ENCODE results near the gene AOPEP. TPM values are rescaled to one million over a fixed set of nuclear protein-coding genes. Genes with fewer than 3 reads are reported as not detected.

AOPEP gene
- total RNA-seq, 2 experiments from 2014 or later, result 9.5 TPM

- H3K36me3 Mint-ChIP-seq, result peaks cover 7% of the 10 kb centered on the region
- H3K27me3 Mint-ChIP-seq, result no peaks in the 10 kb centered on the region
- H3K4me1 Mint-ChIP-seq, result peaks cover 1% of the 10 kb centered on the region
- POLR2A ChIA-PET, result no interaction called here
- ATAC-seq (ENCODE audit: low read depth), result no peak
- no peak for DNase-seq
- H3K9me3 Mint-ChIP-seq, result no peaks in the 10 kb centered on the region
- H3K4me3 Mint-ChIP-seq, result no peak overlapping the region
- H3K27ac Mint-ChIP-seq, result no peak overlapping the region
These were observed 381.5 kb downstream of the AOPEP start for GRCh38 chr9:95107976-95108375.

DNA sequence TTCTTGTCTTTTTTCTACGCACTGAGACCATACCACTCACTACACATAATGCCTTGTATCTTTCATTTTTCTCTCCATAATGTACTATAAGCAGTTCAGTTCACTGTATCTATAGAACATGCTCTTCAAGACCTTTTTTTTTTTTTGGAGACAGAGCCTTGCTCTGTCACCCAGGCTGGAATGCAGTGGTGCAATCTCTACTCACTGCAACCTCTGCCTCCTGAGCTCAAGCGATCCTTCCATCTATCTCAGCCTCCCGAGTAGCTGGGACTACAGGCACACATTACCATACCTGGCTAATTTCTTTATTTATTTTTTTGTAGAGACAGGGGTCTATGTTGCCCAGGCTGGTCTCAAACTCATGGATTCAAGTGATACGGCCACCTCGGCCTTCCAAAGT lies 382.3 kb downstream of the AOPEP start:
- H3K27me3 Mint-ChIP-seq, result no peaks in the 10 kb centered on the region
- H3K4me3 Mint-ChIP-seq, result no peak overlapping the region
- peaks cover 1% of the 10 kb centered on the region for H3K4me1 Mint-ChIP-seq
- H3K36me3 Mint-ChIP-seq, result peaks cover 7% of the 10 kb centered on the region
- DNase-seq (no peak), ATAC-seq (ENCODE audit: low read depth) (no peak)
- H3K9me3 Mint-ChIP-seq, result no peaks in the 10 kb centered on the region
- H3K27ac Mint-ChIP-seq, result no peak overlapping the region
- POLR2A ChIA-PET, result interaction anchor here (0.6 to 0.7 kb wide), 2 partner anchors 133 to 1050 kb away, joined by 3 read pairs; no protein-coding TSS in a partner anchor

DNA sequence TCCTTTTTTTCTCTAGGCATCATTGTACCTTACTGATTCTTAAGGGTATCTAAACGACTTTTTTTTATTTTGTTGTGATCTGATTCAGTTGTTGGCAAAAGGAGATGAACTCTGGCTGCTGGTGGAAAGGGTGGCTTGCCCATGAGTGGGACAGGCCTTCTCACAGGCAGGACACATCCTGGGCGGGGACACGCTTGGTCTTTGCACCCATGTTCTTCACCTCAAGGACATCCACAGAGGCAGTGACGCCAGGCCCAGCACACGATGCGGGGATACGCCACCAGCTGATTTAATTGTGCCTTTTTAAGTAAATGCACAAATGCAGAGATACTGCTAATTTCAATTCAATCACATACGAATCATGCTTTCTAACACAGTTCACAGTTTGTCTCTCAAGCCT lies 383.0 kb downstream of the AOPEP start:
- POLR2A ChIA-PET, result interaction anchor here (0.6 to 0.7 kb wide), 2 partner anchors 133 to 1050 kb away, joined by 3 read pairs; no protein-coding TSS in a partner anchor
- Mint-ChIP-seq H3K36me3 (peaks cover 7% of the 10 kb centered on the region), H3K4me1 (peaks cover 1% of the 10 kb centered on the region), H3K27me3 (no peaks in the 10 kb centered on the region), H3K9me3 (no peaks in the 10 kb centered on the region), H3K4me3 (no peak overlapping the region), H3K27ac (no peak overlapping the region)
- ATAC-seq (ENCODE audit: low read depth) (no peak), DNase-seq (no peak)

GRCh38 chr9:95110921-95111525 lies 384.5 kb downstream of the AOPEP start:
- peaks cover 4% of the 10 kb centered on the region for H3K36me3 Mint-ChIP-seq
- no peaks in the 10 kb centered on the region for H3K9me3 Mint-ChIP-seq
- H3K27ac Mint-ChIP-seq, result no peak overlapping the region
- DNase-seq (no peak), ATAC-seq (ENCODE audit: low read depth) (no peak)
- POLR2A ChIA-PET, result no interaction called here
- H3K4me3 Mint-ChIP-seq, result no peak overlapping the region
- no peaks in the 10 kb centered on the region for H3K27me3 Mint-ChIP-seq
- no peaks in the 10 kb centered on the region for H3K4me1 Mint-ChIP-seq

- Mint-ChIP-seq H3K36me3 (peaks cover 2% of the 10 kb centered on the region), H3K27me3 (no peaks in the 10 kb centered on the region), H3K9me3 (no peaks in the 10 kb centered on the region), H3K27ac (no peak overlapping the region), H3K4me3 (no peak overlapping the region), H3K4me1 (no peaks in the 10 kb centered on the region)
- no peak for ATAC-seq (ENCODE audit: low read depth)
- POLR2A ChIA-PET, result no interaction called here
- no peak for DNase-seq
These were observed 385.2 kb downstream of the AOPEP start for GRCh38 chr9:95111716-95112115.

DNA sequence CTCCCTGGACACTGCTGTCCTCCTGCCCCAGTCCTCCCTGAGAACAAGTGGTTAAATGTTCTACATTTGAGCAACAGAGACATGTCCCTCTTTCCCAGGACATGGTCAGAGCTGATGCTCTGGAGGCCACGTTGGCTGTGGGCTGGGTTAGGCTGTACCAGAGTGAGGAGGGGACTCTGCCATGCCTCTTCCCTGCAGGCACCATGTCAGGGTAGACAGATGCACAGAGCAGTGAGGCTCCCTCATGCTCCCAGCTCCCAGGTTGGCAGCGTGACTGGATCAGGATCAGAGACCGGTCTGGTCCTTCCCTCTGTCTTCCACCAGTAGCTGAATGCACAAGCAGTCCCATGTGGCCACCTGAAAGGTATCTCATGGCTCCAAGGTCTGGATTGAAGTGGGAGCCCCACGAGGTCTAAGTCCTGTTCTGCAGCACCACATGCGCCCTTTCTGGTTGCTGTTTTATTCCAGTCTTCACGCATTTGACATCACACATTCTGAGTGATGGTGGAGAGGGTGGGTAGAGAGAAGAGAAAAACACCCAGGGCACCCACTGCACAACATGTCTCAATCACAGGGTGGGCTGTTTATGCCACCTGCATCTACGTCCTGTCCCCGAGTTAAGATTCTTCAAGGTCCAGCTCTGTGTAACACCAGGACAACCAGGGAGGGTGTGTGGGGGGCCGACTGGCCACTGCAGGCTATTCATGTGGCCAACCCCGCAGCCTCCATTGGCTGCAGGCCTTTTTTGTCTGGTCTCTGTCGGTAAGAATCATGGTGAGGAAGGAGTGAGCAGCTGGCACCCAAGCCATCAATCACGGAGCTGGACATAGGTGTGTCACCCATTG lies 386.2 kb downstream of the AOPEP start:
- H3K9me3 Mint-ChIP-seq, result no peaks in the 10 kb centered on the region
- no peaks in the 10 kb centered on the region for H3K27me3 Mint-ChIP-seq
- no peak overlapping the region for H3K4me3 Mint-ChIP-seq
- DNase-seq (no peak), ATAC-seq (ENCODE audit: low read depth) (no peak)
- H3K4me1 Mint-ChIP-seq, result no peaks in the 10 kb centered on the region
- H3K27ac Mint-ChIP-seq, result no peak overlapping the region
- H3K36me3 Mint-ChIP-seq, result no peaks in the 10 kb centered on the region
- POLR2A ChIA-PET, result no interaction called here

- POLR2A ChIA-PET, result no interaction called here
- H3K4me3 Mint-ChIP-seq, result no peak overlapping the region
These were observed 388.6 kb downstream of the AOPEP start for GRCh38 chr9:95115104-95115503.

DNA sequence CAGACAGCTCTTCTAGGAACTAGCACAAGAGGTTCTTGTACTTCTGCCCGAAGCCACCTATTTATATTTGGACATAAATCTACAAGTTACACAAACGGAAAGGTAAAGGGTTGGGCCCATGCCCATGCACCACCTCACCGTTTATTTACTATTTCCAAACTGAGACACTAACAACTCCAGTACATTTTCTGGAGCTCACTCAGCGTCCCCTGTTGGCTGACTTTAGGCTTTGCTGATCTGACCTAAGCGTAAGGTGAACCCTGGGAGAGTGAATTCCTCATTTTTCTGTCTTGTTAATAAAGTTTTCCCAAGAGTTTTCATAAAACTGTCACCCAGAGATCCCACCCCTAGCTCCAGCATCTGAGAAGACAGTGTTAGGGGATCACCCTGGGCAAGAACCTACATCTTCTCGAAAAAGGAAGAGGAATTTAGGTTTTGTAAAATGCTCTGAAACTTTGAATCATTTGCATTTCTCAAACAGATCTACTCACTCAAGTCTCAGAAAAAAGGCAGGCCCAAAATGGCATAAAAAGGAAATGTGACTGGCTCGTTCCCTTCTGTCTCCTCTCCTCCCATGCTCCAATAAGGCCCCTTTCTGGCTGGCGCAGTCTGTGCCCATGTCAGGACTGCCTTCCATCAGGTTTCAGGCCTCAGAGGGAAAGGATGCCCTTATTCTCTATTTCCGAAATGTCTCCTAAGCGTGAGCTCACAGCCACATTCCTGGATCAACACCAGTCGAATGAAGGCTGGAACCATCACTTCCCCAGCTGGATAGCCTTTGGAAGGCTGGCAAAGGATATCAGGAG lies 389.7 kb downstream of the AOPEP start:
- no peaks in the 10 kb centered on the region for H3K4me1 Mint-ChIP-seq
- no peaks in the 10 kb centered on the region for H3K9me3 Mint-ChIP-seq
- no peak overlapping the region for H3K4me3 Mint-ChIP-seq
- no peaks in the 10 kb centered on the region for H3K27me3 Mint-ChIP-seq
- no peak overlapping the region for H3K27ac Mint-ChIP-seq
- DNase-seq (no peak), ATAC-seq (ENCODE audit: low read depth) (no peak)
- POLR2A ChIA-PET, result no interaction called here
- H3K36me3 Mint-ChIP-seq, result no peaks in the 10 kb centered on the region

More at GRCh38 chr9:95115104-95115503, 388.6 kb downstream of the AOPEP start:
- Mint-ChIP-seq H3K27me3 (no peaks in the 10 kb centered on the region), H3K36me3 (no peaks in the 10 kb centered on the region), H3K27ac (no peak overlapping the region), H3K4me1 (no peaks in the 10 kb centered on the region), H3K9me3 (no peaks in the 10 kb centered on the region)
- no peak for ATAC-seq (ENCODE audit: low read depth)
- DNase-seq, result no peak

GRCh38 chr9:95116808-95117204 lies 390.3 kb downstream of the AOPEP start:
- Mint-ChIP-seq H3K27ac (no peak overlapping the region), H3K4me1 (no peaks in the 10 kb centered on the region), H3K4me3 (no peak overlapping the region), H3K36me3 (no peaks in the 10 kb centered on the region), H3K9me3 (no peaks in the 10 kb centered on the region), H3K27me3 (no peaks in the 10 kb centered on the region)
- POLR2A ChIA-PET, result no interaction called here
- DNase-seq (no peak), ATAC-seq (ENCODE audit: low read depth) (no peak)

DNA sequence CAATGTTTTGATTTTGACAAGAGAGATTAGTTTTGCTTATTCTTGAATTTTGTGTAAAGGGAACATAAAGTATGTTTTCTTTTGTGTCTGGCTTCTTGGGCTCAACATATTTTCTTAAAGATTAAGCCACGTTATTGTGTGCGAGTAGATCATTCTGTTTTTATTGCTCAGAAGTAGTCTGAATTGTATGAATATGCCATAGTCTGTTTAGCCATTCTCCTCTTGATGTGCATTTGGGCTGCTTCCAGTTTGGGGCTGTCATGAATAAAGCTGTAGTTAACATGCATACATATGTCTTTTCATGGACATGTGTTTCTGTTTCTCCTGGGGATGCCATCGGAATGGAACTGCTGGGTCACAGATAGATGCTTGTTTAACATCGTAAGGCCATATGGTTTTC lies 392.1 kb downstream of the AOPEP start:
- Mint-ChIP-seq H3K4me1 (no peaks in the 10 kb centered on the region), H3K36me3 (no peaks in the 10 kb centered on the region), H3K27ac (no peak overlapping the region), H3K4me3 (no peak overlapping the region), H3K9me3 (no peaks in the 10 kb centered on the region), H3K27me3 (no peaks in the 10 kb centered on the region)
- DNase-seq (no peak), ATAC-seq (ENCODE audit: low read depth) (no peak)
- POLR2A ChIA-PET, result no interaction called here

GRCh38 chr9:95120781-95121370 lies 394.4 kb downstream of the AOPEP start:
- H3K36me3 Mint-ChIP-seq, result no peaks in the 10 kb centered on the region
- no peaks in the 10 kb centered on the region for H3K4me1 Mint-ChIP-seq
- no peak for DNase-seq
- no peaks in the 10 kb centered on the region for H3K27me3 Mint-ChIP-seq
- no peak overlapping the region for H3K27ac Mint-ChIP-seq
- POLR2A ChIA-PET, result no interaction called here
- H3K9me3 Mint-ChIP-seq, result no peaks in the 10 kb centered on the region
- H3K4me3 Mint-ChIP-seq, result no peak overlapping the region
- ATAC-seq (ENCODE audit: low read depth), result no peak

- POLR2A ChIA-PET, result no interaction called here
- Mint-ChIP-seq H3K4me3 (no peak overlapping the region), H3K27ac (no peak overlapping the region), H3K4me1 (peaks cover 1% of the 10 kb centered on the region), H3K36me3 (no peaks in the 10 kb centered on the region), H3K9me3 (no peaks in the 10 kb centered on the region), H3K27me3 (no peaks in the 10 kb centered on the region)
- DNase-seq (no peak), ATAC-seq (ENCODE audit: low read depth) (no peak)
These were observed 398.3 kb downstream of the AOPEP start for GRCh38 chr9:95124582-95125367.

DNA sequence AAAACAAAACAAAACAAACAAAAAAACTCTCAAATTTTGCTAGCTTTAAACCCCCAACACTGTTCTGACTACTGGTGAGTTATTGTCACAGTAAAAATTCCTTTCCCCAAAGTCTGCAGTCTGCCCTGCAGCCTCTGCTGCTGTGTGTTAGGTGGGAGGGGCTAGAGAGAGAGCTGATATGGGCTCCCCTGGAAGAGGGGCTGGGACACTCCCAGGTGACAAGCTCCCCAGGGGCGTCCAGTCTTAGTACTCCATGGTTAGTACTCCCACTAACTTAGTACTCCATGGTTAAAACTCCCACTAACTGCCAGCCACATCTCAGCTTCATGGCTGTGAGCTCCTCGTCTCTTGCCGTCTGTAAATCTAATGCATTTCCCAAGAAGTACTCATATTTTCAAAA lies 399.2 kb downstream of the AOPEP start:
- POLR2A ChIA-PET, result no interaction called here

More for the DNA sequence above, 399.2 kb downstream of the AOPEP start:
- H3K4me1 Mint-ChIP-seq, result peaks cover 1% of the 10 kb centered on the region
- no peak overlapping the region for H3K4me3 Mint-ChIP-seq
- H3K9me3 Mint-ChIP-seq, result no peaks in the 10 kb centered on the region
- no peak overlapping the region for H3K27ac Mint-ChIP-seq
- H3K36me3 Mint-ChIP-seq, result peaks cover 1% of the 10 kb centered on the region
- no peaks in the 10 kb centered on the region for H3K27me3 Mint-ChIP-seq
- no peak for DNase-seq
- ATAC-seq (ENCODE audit: low read depth), result no peak
